Stimulated activated memory B cell treated with anti-CD40 and anti-IgM and Interleukin-4, amounts not matched to agents 10 μg/mL and 1 μg/mL and 100 μg/mL, for 72 hours (primary cell): ENCODE data around the gene DPF1.

Experiments
- ATAC-seq: fragments of 150-1000 bp; cut with Tn5 transposase; 2 replicates; pipeline ENCODE4 v1.10.0; 2021
- H3K27ac Mint-ChIP-seq: one replicate; pipeline ENCODE4 v1.8.0; 2022; ENCODE audit warnings: mild to moderate bottlenecking, mixed read lengths
- H3K27me3 Mint-ChIP-seq: one replicate; pipeline ENCODE4 v1.8.0; 2022; ENCODE audit warnings: mixed read lengths
- H3K36me3 Mint-ChIP-seq: one replicate; pipeline ENCODE4 v1.8.0; 2022; ENCODE audit warnings: mixed read lengths
- H3K4me1 Mint-ChIP-seq: one replicate; pipeline ENCODE4 v1.8.0; 2022; ENCODE audit warnings: mixed read lengths
- H3K4me3 Mint-ChIP-seq: one replicate; pipeline ENCODE4 v1.8.0; 2022; ENCODE audit warnings: mild to moderate bottlenecking, moderate library complexity, mixed read lengths
- H3K9me3 Mint-ChIP-seq: one replicate; pipeline ENCODE4 v1.8.0; 2022; ENCODE audit warnings: mixed read lengths

Gene DPF1

DNA sequence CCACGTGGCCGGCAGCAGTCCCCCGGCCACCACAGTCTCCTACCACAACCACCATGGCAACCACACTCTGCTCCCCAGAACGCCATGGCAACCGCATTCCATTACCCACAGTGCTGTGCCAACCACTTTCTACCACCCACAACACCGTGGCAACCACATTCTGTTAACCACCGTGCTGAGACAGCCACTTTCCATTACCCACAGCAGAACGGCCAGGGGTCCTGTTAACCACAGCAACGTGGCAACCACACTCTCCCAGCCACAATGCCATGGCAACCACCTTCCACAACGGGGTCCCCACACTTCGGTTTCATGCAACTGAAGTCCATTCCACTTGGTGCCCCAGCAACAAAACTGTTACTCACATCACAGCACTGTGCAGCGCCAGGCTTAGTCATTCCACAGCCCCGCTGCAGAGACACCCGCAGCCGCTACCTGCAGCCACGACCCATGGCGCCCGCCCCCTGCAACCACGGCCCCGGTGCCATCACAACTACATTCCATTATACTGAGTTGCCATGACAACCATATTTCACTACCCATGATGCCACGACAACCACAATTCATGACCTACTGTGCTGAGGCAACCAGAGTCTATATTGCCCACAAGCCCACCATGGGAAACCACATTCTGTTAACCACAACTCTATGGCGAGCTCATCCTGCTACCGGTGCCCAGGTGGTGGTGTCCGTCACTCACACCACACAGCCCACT lies 10.0 kb downstream of the DPF1 start:
- peak overlapping the region; percentile 55 for H3K27ac Mint-ChIP-seq
- ATAC-seq = peak; percentile 79
- H3K4me3 Mint-ChIP-seq = peak overlapping the region; percentile 40
- H3K36me3 Mint-ChIP-seq = peaks cover 10% of the 10 kb centered on the region
- peaks cover 37% of the 10 kb centered on the region for H3K4me1 Mint-ChIP-seq
- no peaks in the 10 kb centered on the region for H3K9me3 Mint-ChIP-seq
- peaks cover 69% of the 10 kb centered on the region for H3K27me3 Mint-ChIP-seq

- no peak for ATAC-seq
These were observed 10.6 kb downstream of the DPF1 start for GRCh38 chr19:38213469-38213868.

DNA sequence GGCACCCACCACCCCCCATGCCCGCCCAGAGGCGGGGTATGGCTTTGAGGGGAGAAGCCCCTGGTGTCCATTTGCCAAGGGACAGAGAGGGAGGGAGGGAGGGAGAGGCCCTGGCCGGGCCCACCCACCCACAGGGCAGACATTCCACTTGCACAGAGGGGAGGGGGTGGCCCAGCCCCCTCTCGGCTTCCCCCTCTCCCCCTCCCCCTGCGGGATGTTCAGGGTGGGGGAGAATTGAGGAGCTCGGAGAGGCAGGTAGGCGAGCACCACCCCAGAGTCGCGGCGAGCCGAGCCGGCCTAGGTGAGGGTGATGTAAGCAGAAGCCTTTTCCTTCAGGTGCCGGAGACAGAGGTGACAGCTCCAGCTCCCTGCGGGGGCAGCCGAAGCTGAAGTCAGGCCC lies 12.3 kb downstream of the DPF1 start:
- peaks cover 24% of the 10 kb centered on the region for H3K36me3 Mint-ChIP-seq
- H3K9me3 Mint-ChIP-seq = no peaks in the 10 kb centered on the region
- peak; percentile 1 for ATAC-seq
- H3K4me3 Mint-ChIP-seq = no peak overlapping the region
- peaks cover 37% of the 10 kb centered on the region for H3K4me1 Mint-ChIP-seq
- no peak overlapping the region for H3K27ac Mint-ChIP-seq
- H3K27me3 Mint-ChIP-seq = peaks cover 59% of the 10 kb centered on the region

More at GRCh38 chr19:38213469-38213868, 10.6 kb downstream of the DPF1 start:
- Mint-ChIP-seq H3K36me3 (peaks cover 12% of the 10 kb centered on the region), H3K4me1 (peaks cover 37% of the 10 kb centered on the region), H3K27me3 (peaks cover 65% of the 10 kb centered on the region), H3K4me3 (no peak overlapping the region), H3K9me3 (no peaks in the 10 kb centered on the region), H3K27ac (peak overlapping the region; percentile 55)

- Mint-ChIP-seq H3K27ac (no peak overlapping the region), H3K9me3 (no peaks in the 10 kb centered on the region), H3K4me1 (peaks cover 37% of the 10 kb centered on the region), H3K27me3 (peaks cover 56% of the 10 kb centered on the region), H3K4me3 (no peak overlapping the region), H3K36me3 (peaks cover 30% of the 10 kb centered on the region)
- ATAC-seq = peak; percentile 39
These were observed 12.9 kb downstream of the DPF1 start for GRCh38 chr19:38211151-38211591.

- H3K4me3 Mint-ChIP-seq = no peak overlapping the region
These were observed 13.5 kb downstream of the DPF1 start for GRCh38 chr19:38210458-38210987.

GRCh38 chr19:38209671-38210457 lies 14.2 kb downstream of the DPF1 start:
- peaks cover 37% of the 10 kb centered on the region for H3K4me1 Mint-ChIP-seq
- peaks cover 40% of the 10 kb centered on the region for H3K36me3 Mint-ChIP-seq
- no peak overlapping the region for H3K27ac Mint-ChIP-seq
- no peaks in the 10 kb centered on the region for H3K9me3 Mint-ChIP-seq
- no peak for ATAC-seq
- peaks cover 49% of the 10 kb centered on the region for H3K27me3 Mint-ChIP-seq
- H3K4me3 Mint-ChIP-seq = no peak overlapping the region

More at GRCh38 chr19:38210458-38210987, 13.5 kb downstream of the DPF1 start:
- Mint-ChIP-seq H3K27ac (no peak overlapping the region), H3K27me3 (peaks cover 49% of the 10 kb centered on the region), H3K36me3 (peaks cover 33% of the 10 kb centered on the region), H3K4me1 (peaks cover 37% of the 10 kb centered on the region), H3K9me3 (no peaks in the 10 kb centered on the region)
- no peak for ATAC-seq

DNA sequence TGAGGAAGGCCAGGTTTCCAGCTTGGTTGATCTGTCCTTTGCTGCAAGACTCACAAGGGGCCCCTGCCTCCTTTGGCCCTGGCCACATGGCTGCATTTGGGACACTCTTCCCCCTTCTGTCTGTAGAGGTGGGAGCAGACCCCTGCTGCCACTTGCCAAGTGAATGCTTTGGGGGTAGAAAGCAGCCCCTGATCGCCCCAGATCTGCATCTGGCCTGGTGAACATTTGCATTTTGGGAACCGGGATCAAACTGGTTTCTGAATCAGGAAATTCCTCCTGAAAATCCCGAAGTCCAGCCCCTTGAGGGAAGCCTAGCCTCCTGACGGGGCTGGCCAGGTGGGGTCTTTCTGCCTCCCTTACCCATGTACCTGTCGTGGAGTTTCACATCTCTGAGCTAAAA lies 14.9 kb downstream of the DPF1 start:
- H3K27ac Mint-ChIP-seq = no peak overlapping the region
- peaks cover 31% of the 10 kb centered on the region for H3K4me1 Mint-ChIP-seq
- peaks cover 44% of the 10 kb centered on the region for H3K27me3 Mint-ChIP-seq
- no peak overlapping the region for H3K4me3 Mint-ChIP-seq
- H3K9me3 Mint-ChIP-seq = no peaks in the 10 kb centered on the region
- no peak for ATAC-seq
- H3K36me3 Mint-ChIP-seq = peaks cover 47% of the 10 kb centered on the region

DNA sequence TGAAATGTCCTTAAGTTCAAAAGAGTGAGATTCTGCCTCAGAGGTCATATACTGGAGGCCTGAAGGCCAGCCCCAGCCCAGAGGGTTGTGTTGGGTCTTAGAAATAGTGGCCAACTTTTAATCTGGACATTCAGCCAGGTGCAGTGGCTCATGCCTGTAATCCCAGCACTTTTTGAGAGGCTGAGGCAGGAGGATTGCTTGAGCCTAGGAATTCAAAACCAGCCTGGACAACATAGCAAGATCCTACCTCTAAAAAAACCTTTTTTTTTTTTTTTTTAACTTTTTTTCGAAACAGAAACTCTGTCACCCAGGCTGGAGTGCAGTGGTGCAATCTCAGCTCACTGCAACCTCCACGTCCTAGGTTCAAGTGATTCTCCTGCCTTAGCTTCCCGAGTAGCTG lies 15.5 kb downstream of the DPF1 start:
- no peak for ATAC-seq
- peaks cover 38% of the 10 kb centered on the region for H3K27me3 Mint-ChIP-seq
- no peak overlapping the region for H3K4me3 Mint-ChIP-seq
- no peaks in the 10 kb centered on the region for H3K9me3 Mint-ChIP-seq
- peaks cover 53% of the 10 kb centered on the region for H3K36me3 Mint-ChIP-seq
- no peak overlapping the region for H3K27ac Mint-ChIP-seq
- H3K4me1 Mint-ChIP-seq = peaks cover 25% of the 10 kb centered on the region

DNA sequence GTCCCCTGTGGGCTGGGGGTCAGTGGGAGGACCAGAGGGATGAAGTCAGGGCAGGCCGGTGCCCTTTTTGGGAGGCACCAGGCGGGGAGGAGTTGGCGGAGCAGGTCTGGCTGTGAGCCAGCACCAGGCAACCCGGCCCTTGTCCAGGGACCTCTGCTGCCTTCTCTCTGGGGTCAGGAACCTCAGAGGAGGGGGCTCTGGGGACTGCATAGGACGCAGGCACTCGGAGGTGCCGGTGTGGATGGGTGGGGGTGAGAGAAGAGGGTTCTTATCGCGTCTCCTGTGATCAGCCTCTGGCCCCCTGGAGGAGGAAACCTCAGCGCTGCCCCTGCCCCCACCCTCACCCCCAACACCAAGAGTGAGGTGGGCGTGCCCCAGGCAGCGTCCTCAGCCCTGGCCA lies 16.5 kb downstream of the DPF1 start:
- Mint-ChIP-seq H3K27me3 (peaks cover 30% of the 10 kb centered on the region), H3K36me3 (peaks cover 62% of the 10 kb centered on the region)

DNA sequence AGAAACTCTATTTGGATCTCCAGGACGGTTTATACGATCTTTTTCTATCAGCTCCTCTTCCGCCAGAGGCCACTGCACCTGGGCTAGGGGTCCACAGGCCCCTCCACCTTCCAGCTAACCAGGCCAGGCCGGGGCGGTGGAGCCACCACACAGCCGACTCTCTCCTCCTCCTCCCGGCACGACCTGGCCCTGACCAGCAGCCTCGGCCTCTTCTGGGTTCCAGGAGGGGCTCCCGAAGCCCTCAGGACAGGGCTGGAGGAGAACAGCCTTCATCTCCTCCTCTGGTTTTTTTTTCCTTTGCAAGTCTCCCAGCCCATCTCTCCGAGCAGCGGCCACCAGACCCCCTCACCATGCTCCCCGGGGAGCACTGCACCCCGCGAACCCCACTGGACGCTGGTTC lies 17.1 kb downstream of the DPF1 start:
- no peaks in the 10 kb centered on the region for H3K9me3 Mint-ChIP-seq
- H3K4me1 Mint-ChIP-seq = peaks cover 19% of the 10 kb centered on the region
- ATAC-seq = no peak
- no peak overlapping the region for H3K27ac Mint-ChIP-seq
- H3K36me3 Mint-ChIP-seq = peaks cover 68% of the 10 kb centered on the region
- no peak overlapping the region for H3K4me3 Mint-ChIP-seq
- H3K27me3 Mint-ChIP-seq = peaks cover 30% of the 10 kb centered on the region

More for the DNA sequence above, 16.5 kb downstream of the DPF1 start:
- ATAC-seq = no peak
- peaks cover 19% of the 10 kb centered on the region for H3K4me1 Mint-ChIP-seq
- no peak overlapping the region for H3K27ac Mint-ChIP-seq
- no peaks in the 10 kb centered on the region for H3K9me3 Mint-ChIP-seq
- H3K4me3 Mint-ChIP-seq = no peak overlapping the region

DNA sequence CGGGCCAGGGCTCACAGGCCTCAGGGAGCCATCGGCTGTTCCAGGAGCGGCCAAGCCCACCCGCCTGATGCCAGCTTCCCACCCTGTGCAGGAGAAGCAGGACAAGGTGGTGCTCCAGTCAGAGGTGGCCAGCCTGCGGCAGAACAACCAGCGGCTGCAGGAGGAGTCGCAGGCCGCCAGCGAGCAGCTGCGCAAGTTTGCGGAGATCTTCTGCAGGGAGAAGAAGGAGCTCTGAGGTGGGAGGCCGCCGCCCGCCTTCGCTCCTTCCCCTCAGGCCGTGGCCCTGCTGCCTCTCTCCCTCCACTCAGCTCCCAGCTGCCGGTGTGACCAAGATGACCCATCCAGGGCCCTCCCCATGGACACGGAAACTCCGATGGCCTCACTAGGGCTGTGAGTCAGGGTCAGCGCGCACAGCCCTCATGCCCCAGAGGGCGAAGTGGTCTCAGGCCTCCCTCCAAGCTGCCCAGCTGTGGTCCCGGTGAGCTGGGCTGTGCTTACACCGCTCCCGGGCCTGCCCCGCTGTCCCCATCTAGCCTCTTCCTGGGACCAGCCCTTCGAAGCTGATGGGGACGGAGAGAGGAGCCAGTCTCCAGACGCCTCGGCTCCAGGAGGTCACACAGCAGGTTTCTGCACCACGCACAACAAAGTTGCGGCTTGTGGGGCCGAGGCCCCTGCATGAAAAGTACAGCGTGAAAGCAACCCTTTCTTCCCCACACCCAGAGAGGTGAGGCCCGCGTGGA lies 17.8 kb downstream of the DPF1 start:
- H3K4me3 Mint-ChIP-seq = no peak overlapping the region
- no peaks in the 10 kb centered on the region for H3K9me3 Mint-ChIP-seq
- peaks cover 28% of the 10 kb centered on the region for H3K27me3 Mint-ChIP-seq
- no peak for ATAC-seq
- peaks cover 19% of the 10 kb centered on the region for H3K4me1 Mint-ChIP-seq
- peaks cover 75% of the 10 kb centered on the region for H3K36me3 Mint-ChIP-seq
- no peak overlapping the region for H3K27ac Mint-ChIP-seq

- Mint-ChIP-seq H3K36me3 (peaks cover 74% of the 10 kb centered on the region), H3K4me3 (no peak overlapping the region), H3K9me3 (no peaks in the 10 kb centered on the region), H3K27ac (no peak overlapping the region), H3K4me1 (peaks cover 6% of the 10 kb centered on the region), H3K27me3 (peaks cover 14% of the 10 kb centered on the region)
- ATAC-seq = no peak
These were observed 19.3 kb downstream of the DPF1 start for GRCh38 chr19:38204728-38205127.

DNA sequence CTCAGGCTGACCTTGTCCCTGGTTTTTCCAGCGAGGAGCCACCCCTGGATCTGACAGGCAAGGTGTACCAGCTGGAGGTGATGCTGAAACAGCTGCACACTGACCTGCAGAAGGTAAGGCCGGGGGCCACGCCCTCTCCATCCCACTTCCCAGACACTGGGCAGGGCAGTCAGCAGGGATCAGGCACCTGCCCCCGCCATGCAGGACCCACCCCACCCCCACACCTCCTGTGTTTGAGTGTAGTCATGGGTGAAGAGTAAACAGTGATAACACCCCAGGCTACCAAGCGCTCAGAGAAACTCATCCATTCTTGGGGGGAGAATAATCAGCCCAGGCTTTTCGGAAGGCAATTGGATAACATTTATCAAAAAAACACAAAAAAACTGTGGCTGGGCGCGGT lies 19.9 kb downstream of the DPF1 start:
- no peaks in the 10 kb centered on the region for H3K4me1 Mint-ChIP-seq
- H3K27me3 Mint-ChIP-seq = peaks cover 8% of the 10 kb centered on the region
- H3K4me3 Mint-ChIP-seq = no peak overlapping the region
- no peaks in the 10 kb centered on the region for H3K9me3 Mint-ChIP-seq
- ATAC-seq = no peak
- H3K27ac Mint-ChIP-seq = no peak overlapping the region
- H3K36me3 Mint-ChIP-seq = peaks cover 76% of the 10 kb centered on the region

GRCh38 chr19:38203197-38203596 lies 20.8 kb downstream of the DPF1 start:
- Mint-ChIP-seq H3K9me3 (no peaks in the 10 kb centered on the region), H3K27ac (no peak overlapping the region)

DNA sequence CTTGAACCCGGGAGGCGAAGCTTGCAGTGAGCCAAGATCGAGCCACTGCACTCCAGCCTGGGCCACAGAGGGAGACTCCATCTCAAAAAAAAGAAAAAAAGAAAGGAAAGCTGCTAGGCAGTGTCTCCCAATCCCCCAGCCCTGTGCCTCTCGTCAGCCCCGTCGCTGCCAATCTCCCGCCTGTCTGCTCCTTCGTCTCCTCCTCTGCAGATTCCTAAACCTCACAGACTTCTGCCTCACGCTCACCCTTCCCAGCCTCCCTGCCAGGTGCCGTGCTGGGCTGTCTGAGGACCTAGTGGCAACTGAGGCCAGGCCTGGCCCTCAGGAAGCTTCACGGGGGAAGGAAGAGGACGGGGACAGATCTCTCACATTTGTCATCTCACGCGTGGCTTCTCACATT lies 21.5 kb downstream of the DPF1 start:
- Mint-ChIP-seq H3K27ac (no peak overlapping the region), H3K4me3 (no peak overlapping the region), H3K9me3 (no peaks in the 10 kb centered on the region), H3K4me1 (no peaks in the 10 kb centered on the region), H3K36me3 (peaks cover 84% of the 10 kb centered on the region), H3K27me3 (no peaks in the 10 kb centered on the region)
- ATAC-seq = no peak

More at GRCh38 chr19:38203197-38203596, 20.8 kb downstream of the DPF1 start:
- no peaks in the 10 kb centered on the region for H3K4me1 Mint-ChIP-seq
- peaks cover 81% of the 10 kb centered on the region for H3K36me3 Mint-ChIP-seq
- no peak for ATAC-seq
- peaks cover 3% of the 10 kb centered on the region for H3K27me3 Mint-ChIP-seq
- no peak overlapping the region for H3K4me3 Mint-ChIP-seq
